Brain microvascular endothelial cell (primary cell): ENCODE data around the gene CLEC6A.

Source experiments
- DNase-seq: peaks from one replicate; pipeline ENCODE4 v3.0.0-alpha.2; 2020
- H3K27ac ChIP-seq: fragments of 250-450 bp; sonication (Bioruptor Pico); 2 replicates; pipeline ENCODE4 v1.5.1; 2020; ENCODE audit warnings: mild to moderate bottlenecking, moderate library complexity
- H3K27me3 ChIP-seq: fragments of 250-450 bp; sonication (Bioruptor Pico); replicated peaks from 2 replicates; pipeline ENCODE4 v1.5.1; 2020; ENCODE audit warnings: mild to moderate bottlenecking
- H3K36me3 ChIP-seq: fragments of 250-450 bp; sonication (Bioruptor Pico); replicated peaks from 2 replicates; pipeline ENCODE4 v1.5.1; 2020; ENCODE audit warnings: mild to moderate bottlenecking
- H3K4me3 ChIP-seq: 2 replicates; pipeline ENCODE4 v1.5.1; 2011; ENCODE audit warnings: low read depth, mild to moderate bottlenecking, control low read depth, low read length, moderate library complexity
- CTCF ChIP-seq: IDR thresholded peaks from 2 replicates; pipeline ENCODE4 v1.5.1; 2011; ENCODE audit warnings: low read depth, mild to moderate bottlenecking, moderate library complexity, low read length, control low read depth, inconsistent platforms; ENCODE audit errors: missing control alignments
- in situ Hi-C: cut with HindIII; loops from 2 replicates; pipeline ENCODE4 v1.10.0; 2017; ENCODE audit warnings: low sequenced_read_pairs, low pct_ligation_motif_present

Gene CLEC6A

GRCh38 chr12:8527250-8528130 lies 71.7 kb downstream of the CLEC6A start:
- in situ Hi-C loops, result no loop called here
- DNase-seq, result no peak

More at GRCh38 chr12:8527250-8528130, 71.7 kb downstream of the CLEC6A start:
- no peaks in the 10 kb centered on the region for H3K27me3 ChIP-seq
- no peaks in the 10 kb centered on the region for H3K36me3 ChIP-seq
- H3K27ac ChIP-seq, result no peak overlapping the region
- no peak overlapping the region for H3K4me3 ChIP-seq
- no peak for TF ChIP-seq CTCF
